ENCODE results near the gene MYO18B.

DNA sequence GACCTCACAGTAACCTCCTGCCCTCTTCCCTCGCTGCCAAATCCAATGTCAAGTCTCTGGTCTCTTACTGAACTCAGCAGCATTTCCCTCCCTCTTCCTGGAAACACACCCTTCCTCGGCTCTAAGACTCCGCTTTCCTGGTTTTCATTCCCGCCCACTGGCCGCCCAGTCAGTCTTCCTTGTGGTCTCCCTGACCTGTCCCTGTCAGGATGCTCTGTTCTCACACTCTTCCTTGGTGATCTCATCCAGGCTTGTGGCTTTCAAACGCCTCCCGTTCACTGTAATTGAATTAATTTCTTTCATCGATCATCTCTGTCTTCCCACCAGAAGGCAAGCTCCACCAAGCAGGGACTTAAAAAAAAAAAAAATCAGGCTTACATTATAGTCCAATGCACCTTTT is 33.5 kb downstream of the MYO18B start:
- TF ChIP-seq, protein P1, sequence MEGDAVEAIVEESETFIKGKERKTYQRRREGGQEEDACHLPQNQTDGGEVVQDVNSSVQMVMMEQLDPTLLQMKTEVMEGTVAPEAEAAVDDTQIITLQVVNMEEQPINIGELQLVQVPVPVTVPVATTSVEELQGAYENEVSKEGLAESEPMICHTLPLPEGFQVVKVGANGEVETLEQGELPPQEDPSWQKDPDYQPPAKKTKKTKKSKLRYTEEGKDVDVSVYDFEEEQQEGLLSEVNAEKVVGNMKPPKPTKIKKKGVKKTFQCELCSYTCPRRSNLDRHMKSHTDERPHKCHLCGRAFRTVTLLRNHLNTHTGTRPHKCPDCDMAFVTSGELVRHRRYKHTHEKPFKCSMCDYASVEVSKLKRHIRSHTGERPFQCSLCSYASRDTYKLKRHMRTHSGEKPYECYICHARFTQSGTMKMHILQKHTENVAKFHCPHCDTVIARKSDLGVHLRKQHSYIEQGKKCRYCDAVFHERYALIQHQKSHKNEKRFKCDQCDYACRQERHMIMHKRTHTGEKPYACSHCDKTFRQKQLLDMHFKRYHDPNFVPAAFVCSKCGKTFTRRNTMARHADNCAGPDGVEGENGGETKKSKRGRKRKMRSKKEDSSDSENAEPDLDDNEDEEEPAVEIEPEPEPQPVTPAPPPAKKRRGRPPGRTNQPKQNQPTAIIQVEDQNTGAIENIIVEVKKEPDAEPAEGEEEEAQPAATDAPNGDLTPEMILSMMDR (IDR thresholded peaks at IDR 0.05; ENCODE audit: low read depth, low read length): no peak
- no peak for TF ChIP-seq EZH2phosphoT487 (IDR thresholded peaks at IDR 0.05; ENCODE audit: low read depth)
